Measurements from ENCODE around the gene SMIM11. TPM values are rescaled to one million over a fixed set of nuclear protein-coding genes. Genes with fewer than 3 reads are reported as not detected.
"Not testable (repeated sequence)": the region's sequence is repeated elsewhere in the genome, so short reads cannot be mapped to it uniquely, and the experiment has no call there.

SMIM11 gene
- total RNA-seq, 1 donor from 2014 or later = 15.6 TPM

DNA sequence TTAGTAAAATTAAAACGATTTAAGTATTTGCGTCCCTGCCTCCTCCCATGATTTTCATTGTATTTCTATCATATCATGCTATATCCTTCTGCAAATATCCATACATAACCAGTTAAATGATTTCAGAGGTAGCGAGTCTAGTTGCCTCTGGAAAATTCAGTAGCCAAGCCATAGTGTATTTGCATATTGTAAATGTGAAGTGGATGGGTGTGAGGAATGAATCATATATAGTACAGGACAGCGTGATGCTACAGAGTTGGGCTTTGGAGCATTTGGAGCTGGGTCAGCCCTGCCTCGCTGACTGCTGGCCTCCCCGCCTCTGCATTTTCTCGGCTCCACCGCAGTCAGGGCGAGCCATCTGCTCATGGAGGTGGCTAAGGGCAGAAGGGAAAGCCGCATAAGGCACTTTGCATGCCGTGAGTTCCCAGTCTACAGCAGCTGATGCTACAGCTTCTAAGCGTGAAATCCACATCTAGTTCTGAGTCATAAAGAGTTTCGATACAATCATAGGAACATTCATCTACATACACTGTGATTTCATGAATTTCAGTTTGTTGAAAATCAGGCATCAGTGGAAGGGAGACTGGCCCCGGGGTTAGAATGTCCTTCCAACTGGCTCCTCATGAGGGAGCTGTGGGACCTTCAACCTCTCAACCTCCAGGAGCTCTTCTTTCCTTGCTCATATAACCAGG, 8.6 kb downstream of the SMIM11 start:
- DNase-seq (ENCODE audit: missing footprints) = not testable (repeated sequence)

DNA sequence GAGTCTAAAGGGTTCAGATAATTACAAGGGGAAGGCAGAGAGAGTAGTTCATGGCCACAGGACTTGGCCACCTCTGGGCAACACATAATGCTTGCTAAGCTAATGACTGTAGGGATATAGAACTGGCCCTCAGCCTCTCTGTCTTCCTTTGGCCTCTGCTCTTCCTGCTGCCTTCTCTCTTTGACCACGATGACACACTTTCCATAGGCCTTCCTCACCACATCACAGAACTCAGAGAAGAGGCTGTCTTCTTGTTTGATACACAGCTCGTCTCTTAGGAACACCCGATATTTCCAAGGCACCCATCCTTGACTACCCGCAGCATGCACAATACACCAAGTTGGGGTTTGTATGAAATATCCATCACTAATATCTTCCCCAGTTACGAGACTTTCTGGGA, 25.2 kb downstream of the SMIM11 start:
- ATAC-seq; intact Hi-C loops (cut with DNase I): not testable (repeated sequence)

More for the DNA sequence above, 8.6 kb downstream of the SMIM11 start:
- ATAC-seq; intact Hi-C loops (cut with DNase I): not testable (repeated sequence)

GRCh38 chr21:34404742-34405141, 29.4 kb downstream of the SMIM11 start:
- DNase-seq (ENCODE audit: missing footprints); intact Hi-C loops (cut with DNase I); ATAC-seq: not testable (repeated sequence)

More for the DNA sequence above, 25.2 kb downstream of the SMIM11 start:
- DNase-seq (ENCODE audit: missing footprints) = not testable (repeated sequence)

DNA sequence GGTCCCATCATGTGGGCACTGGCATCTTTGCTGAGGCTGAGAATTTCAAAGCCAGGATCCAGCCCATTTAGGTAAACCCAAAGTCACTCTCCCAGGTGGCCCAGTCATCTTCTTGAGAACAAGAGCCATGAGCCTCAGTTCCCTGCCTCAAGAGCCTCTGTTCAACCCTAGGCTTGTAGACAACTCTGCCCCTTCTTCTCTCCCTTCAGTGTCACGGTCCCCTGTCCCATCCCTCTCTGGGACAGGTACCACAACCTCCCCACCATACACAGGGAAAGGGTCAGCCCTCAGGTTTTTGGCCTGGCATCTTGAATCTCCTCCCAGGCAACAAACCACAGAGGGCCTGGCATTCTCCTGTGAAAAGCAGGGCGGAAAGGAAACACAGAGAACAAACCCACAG, 30.4 kb downstream of the SMIM11 start:
- intact Hi-C loops (cut with DNase I); ATAC-seq; DNase-seq (ENCODE audit: missing footprints): not testable (repeated sequence)

DNA sequence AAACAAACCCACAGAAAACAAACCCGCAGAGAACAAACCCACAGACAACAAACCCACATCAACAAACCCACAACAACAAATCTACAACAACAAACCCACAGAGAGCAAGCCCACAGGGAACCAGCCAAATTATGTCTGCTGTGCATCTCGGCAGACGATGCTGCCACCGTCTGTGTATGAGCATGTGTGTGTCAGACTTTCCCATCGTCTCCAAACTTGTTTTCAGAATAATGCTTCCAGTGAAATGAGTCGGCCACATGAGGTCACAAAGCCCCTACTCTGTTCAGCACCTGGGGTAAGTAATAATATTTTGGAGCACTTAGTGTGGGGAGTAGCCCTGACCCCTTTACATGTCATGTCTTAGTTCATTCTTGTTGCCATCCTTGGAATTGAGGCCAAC, 30.8 kb downstream of the SMIM11 start:
- ATAC-seq; DNase-seq (ENCODE audit: missing footprints); intact Hi-C loops (cut with DNase I): not testable (repeated sequence)

DNA sequence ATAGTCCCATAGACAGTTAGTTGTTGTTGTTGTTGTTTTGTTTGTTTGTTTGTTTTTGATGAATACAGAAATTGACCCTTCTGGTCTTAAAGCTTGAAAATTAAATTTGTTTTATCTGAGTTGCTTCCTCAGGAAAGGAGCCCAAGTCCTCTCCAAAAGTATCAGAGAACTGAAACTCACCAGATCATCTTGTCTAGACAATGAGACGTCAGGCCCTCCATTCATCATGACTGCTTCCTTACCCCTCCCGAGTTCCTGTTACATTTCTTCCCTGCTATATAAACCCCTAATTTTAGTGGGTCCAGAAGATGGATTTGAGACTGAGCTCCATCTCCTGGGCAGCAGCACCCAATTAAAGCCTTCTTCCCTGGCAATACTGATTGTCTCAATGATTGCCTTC, 31.4 kb downstream of the SMIM11 start:
- DNase-seq (ENCODE audit: missing footprints); intact Hi-C loops (cut with DNase I): not testable (repeated sequence)

GRCh38 chr21:34407294-34407693, 32.0 kb downstream of the SMIM11 start:
- ATAC-seq; intact Hi-C loops (cut with DNase I); DNase-seq (ENCODE audit: missing footprints): not testable (repeated sequence)

More for the DNA sequence above, 31.4 kb downstream of the SMIM11 start:
- not testable (repeated sequence) for ATAC-seq

GRCh38 chr21:34417448-34418077, 42.3 kb downstream of the SMIM11 start:
- DNase-seq (ENCODE audit: missing footprints); ATAC-seq; intact Hi-C loops (cut with DNase I): not testable (repeated sequence)

GRCh38 chr21:34423805-34424204, 48.5 kb downstream of the SMIM11 start, which contains the start of gene SMIM34:
SMIM34 (minus strand) TSS chr21:34423951; CDS start chr21:34423839, 112 bp downstream.
- ATAC-seq; intact Hi-C loops (cut with DNase I); DNase-seq (ENCODE audit: missing footprints): not testable (repeated sequence)

GRCh38 chr21:34427339-34427738, 52.0 kb downstream of the SMIM11 start:
- DNase-seq (ENCODE audit: missing footprints); ATAC-seq; intact Hi-C loops (cut with DNase I): not testable (repeated sequence)

GRCh38 chr21:34428441-34428840, 53.1 kb downstream of the SMIM11 start:
- ATAC-seq; intact Hi-C loops (cut with DNase I); DNase-seq (ENCODE audit: missing footprints): not testable (repeated sequence)

- ATAC-seq; intact Hi-C loops (cut with DNase I); DNase-seq (ENCODE audit: missing footprints): not testable (repeated sequence)
Observed at GRCh38 chr21:34429710-34430109, 54.4 kb downstream of the SMIM11 start.

Other genes with a start within 250 kb of the SMIM11 start
- gene KCNE2, start 11.5 kb upstream of the SMIM11 start, total RNA-seq = not detected
- gene SMIM34, start 48.4 kb downstream of the SMIM11 start, total RNA-seq = not detected
- gene KCNE1, start 136.7 kb downstream of the SMIM11 start, total RNA-seq = 5.5 TPM
- 36.5 TPM for gene RCAN1, start 239.6 kb downstream of the SMIM11 start, total RNA-seq

All from Right ventricle myocardium inferior (tissue), 1 donor.